Measurements from ENCODE around the gene RNH1.

RNH1 gene

DNA sequence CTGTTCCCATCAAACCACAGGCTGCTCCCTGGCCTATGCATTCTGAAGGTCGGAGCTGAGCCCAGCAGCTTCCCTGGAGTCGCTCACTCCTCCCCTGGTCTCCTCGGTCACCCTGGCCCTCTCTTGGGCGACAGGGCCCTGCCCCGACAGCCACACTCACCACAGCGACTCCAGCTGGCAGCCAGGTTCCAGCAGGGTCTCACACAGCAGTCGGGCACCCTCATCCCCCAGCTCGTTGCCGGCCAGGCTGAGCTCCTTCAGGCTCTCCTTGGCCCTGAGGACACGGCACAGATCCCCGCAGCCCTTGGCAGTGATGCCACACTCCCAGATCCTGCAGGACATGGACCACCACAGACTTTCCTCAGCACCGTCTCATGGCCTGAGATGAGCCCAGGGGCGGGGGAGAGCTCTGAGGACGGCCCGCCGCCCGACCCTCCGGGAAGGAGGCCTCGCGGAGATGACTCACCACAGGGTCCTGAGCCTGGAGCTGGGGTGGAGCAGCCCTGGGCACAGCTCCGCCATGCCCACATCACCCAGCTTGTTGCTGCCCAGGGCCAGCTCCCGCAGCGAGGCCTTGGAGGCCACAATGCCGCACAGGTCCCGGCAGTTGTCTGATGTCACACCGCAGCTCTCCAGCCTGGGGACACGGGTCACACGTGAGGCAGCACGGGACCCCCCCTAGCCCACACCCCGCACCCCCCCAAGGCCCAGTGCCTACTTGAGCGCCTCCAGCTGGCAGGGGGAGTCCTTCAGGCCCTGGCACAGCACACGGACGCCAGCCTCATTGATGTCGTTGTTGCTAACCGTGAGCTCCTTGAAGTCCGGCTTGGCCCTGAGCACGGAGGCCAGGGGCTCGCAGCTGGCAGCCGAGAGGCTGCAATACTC lies 8.5 kb downstream of the RNH1 start:
- H3K27ac Mint-ChIP-seq: no peak overlapping the region
- H3K9me3 Mint-ChIP-seq: no peaks in the 10 kb centered on the region
- H3K36me3 Mint-ChIP-seq: peaks cover 11% of the 10 kb centered on the region

DNA sequence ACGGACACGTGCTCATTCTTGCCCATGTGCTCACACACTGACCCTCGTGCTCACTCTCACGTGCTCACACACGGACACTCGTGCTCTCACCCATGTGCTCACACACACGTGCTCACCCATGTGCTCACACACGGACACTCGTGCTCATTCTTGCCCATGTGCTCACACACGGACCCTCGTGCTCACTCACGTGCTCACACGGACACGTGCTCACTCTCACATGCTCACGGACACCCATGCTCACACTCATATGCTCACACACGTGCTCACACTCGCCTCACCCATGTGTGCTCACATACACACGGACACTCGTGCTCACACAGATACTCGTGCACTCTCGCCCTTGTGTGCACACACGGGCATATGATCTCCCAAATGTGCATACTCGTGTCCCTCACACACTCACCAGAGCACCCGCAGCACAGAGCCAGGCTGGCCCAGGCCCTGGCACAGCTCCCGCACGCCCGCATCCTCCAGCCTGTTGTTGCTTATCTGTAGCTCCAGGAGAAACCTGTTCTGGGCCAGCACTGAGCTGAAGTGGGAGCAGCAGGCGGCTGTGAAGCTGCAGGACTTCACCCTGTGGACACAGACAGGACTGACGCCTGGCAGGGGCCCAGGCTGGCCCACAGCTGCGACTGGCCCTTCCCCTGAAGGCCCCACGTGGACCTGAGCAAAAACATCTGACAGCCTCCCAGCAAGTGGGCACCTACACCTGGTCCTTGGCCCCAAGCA lies 9.3 kb downstream of the RNH1 start:
- no peak overlapping the region for H3K4me3 Mint-ChIP-seq
- peaks cover 11% of the 10 kb centered on the region for H3K36me3 Mint-ChIP-seq
- H3K4me1 Mint-ChIP-seq: no peaks in the 10 kb centered on the region
- H3K9me3 Mint-ChIP-seq: no peaks in the 10 kb centered on the region
- H3K27ac Mint-ChIP-seq: peak overlapping the region; percentile 30
- no peaks in the 10 kb centered on the region for H3K27me3 Mint-ChIP-seq

More for the DNA sequence above, 8.5 kb downstream of the RNH1 start:
- H3K4me1 Mint-ChIP-seq: no peaks in the 10 kb centered on the region
- no peak overlapping the region for H3K4me3 Mint-ChIP-seq
- H3K27me3 Mint-ChIP-seq: no peaks in the 10 kb centered on the region

DNA sequence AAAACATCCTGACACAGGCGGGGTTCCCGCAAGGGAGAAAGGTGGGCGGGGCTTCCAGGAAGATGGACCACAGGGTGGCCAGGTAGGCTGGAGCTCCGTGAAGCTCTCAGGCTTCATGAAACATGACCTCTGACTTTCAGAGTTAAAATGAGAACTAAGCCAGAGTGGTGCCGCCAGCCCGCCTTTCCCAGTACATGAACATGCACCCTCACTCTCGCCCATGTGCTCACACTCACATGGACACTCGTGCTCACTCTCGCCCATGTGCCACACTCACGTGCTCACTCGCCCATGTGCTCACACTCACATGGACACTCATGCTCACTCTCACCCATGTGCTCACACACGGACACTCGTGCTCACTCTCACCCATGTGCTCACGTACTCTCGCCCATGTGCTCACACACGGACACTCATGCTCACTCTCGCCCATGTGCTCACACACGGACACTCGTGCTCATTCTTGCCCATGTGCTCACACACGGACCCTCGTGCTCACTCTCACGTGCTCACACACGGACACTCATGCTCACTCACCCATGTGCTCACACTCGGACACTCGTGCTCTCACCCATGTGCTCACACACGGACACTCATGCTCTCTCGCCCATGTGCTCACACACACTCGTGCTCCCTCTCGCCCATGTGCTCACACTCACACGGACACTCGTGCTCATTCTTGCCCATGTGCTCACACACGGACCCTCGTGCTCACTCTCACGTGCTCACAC lies 10.0 kb downstream of the RNH1 start:
- no peak overlapping the region for H3K4me3 Mint-ChIP-seq
- H3K27ac Mint-ChIP-seq: peak overlapping the region; percentile 31
- no peaks in the 10 kb centered on the region for H3K27me3 Mint-ChIP-seq
- no peaks in the 10 kb centered on the region for H3K9me3 Mint-ChIP-seq
- no peaks in the 10 kb centered on the region for H3K4me1 Mint-ChIP-seq
- H3K36me3 Mint-ChIP-seq: peaks cover 11% of the 10 kb centered on the region

DNA sequence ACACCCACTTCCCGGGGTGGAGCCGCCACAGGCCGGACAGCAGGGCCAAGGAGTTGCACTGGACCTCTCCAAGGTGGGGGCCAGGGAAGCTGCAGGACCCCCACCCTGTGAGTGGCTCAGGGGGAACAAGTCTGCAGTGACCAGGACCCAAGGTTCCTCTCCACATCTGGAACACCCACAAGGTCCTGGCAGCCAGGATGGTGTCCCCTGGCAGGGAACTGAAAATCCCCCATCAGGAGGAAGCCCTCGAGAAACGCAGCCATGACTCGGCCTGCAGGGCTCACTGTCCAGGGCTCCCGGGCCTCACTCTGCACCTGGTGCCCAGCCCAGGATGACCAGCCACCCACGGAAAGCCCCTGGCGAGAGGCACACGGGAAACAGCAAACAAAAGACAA lies 11.5 kb downstream of the RNH1 start:
- Mint-ChIP-seq H3K36me3 (peaks cover 11% of the 10 kb centered on the region), H3K4me1 (no peaks in the 10 kb centered on the region), H3K9me3 (no peaks in the 10 kb centered on the region), H3K4me3 (no peak overlapping the region), H3K27ac (no peak overlapping the region), H3K27me3 (no peaks in the 10 kb centered on the region)

DNA sequence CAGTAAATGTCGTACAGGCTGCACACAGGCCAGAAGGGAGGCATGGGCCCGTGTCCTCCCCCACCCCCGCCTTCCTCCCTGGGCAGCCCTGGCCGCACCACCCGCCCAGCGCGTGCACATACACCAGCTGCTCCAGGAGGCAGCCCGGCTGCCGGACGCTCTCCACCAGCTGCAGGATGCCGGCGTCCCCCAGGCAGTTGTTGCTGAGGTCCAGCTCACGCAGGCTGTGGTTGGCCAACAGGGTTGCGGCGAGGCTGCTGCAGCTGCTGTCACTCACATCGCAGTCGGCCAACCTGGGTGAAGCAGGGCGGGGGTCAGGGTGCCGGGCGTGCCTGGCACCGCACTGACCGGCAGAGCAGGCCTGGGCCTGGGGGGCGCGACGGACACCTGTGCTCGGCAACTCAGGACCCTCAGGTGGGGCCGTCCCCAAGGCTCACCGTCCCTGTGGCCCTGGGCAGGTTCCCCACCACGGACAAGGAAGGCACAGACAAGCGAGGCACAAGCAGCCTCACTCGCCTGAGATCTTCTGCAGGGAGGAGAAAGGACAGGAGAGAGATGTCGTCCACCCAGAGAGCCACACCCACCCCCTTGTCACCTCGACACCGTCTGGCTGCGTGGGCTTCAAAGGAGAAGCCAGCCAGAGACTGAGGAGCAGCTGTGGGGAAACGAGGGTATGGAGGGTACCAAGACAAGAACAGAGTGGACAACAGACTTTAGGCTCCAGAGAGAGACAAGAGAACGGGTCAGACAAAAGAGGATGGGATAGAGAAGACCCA lies 12.1 kb downstream of the RNH1 start:
- no peak overlapping the region for H3K4me3 Mint-ChIP-seq
- no peaks in the 10 kb centered on the region for H3K4me1 Mint-ChIP-seq
- H3K27ac Mint-ChIP-seq: no peak overlapping the region
- no peaks in the 10 kb centered on the region for H3K27me3 Mint-ChIP-seq
- peaks cover 11% of the 10 kb centered on the region for H3K36me3 Mint-ChIP-seq
- no peaks in the 10 kb centered on the region for H3K9me3 Mint-ChIP-seq

DNA sequence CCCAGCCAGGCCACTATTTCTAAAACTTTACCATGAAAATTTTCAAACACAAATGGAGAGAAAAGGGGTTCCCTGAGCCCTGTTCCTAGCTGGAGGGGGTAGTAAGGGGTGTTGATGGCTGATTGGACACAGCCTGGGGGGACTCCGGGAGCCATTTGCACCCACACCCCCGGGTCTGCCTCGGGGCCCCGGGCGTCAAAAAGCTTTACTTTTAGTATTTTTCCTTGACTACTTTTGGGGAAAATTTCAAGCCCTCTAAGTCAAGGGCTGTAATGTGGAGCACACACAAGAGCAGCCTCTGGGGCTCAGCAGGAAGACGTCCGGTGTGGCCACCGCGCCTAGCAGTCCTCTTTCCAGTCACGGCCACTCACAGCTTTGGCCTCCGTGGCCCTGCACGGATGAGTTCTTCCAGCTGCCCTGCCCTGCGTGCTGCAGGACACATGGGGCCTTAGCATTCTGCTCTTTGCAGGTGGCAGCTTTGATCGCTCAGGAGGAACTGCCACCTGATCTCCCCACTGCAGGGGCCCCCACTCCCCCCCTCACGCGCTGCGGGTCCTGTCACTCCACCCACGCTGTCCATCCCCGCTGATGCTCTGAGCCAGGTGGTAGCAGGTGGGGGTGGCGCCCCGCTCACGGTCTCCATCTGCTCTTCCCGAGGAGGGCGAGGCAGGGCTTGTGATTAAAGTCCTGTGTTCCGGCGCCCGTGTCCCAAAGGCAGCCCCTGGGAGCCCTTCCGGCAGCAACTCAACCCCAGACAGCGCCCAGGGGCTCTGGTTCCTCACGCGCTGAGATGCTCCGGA lies 14.4 kb downstream of the RNH1 start:
- Mint-ChIP-seq H3K4me1 (no peaks in the 10 kb centered on the region), H3K9me3 (no peaks in the 10 kb centered on the region), H3K27ac (no peak overlapping the region), H3K27me3 (no peaks in the 10 kb centered on the region), H3K36me3 (peaks cover 9% of the 10 kb centered on the region), H3K4me3 (no peak overlapping the region)

DNA sequence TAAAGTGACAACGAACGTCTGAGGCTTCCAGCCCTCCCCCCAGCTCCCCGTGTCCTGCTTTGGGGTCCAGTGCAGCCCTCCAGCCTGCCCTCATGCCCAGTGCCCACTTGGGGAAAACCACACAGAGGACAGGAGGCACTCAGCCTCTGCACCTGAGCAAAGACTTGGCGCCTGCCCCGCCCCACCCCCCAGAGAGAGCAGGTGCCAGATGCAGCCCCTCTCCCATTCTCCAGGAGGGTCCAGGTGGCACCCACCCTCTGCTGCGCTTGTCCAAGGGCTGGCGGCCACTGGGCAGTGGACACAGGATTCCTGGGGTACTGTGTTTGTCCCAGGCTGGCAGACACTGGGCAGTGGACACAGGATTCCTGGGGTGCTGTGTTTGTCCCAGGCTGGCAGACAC lies 15.7 kb downstream of the RNH1 start:
- H3K4me3 Mint-ChIP-seq: no peak overlapping the region
- no peak overlapping the region for H3K27ac Mint-ChIP-seq
- peaks cover 2% of the 10 kb centered on the region for H3K36me3 Mint-ChIP-seq
- H3K27me3 Mint-ChIP-seq: no peaks in the 10 kb centered on the region
- no peaks in the 10 kb centered on the region for H3K9me3 Mint-ChIP-seq
- H3K4me1 Mint-ChIP-seq: no peaks in the 10 kb centered on the region

DNA sequence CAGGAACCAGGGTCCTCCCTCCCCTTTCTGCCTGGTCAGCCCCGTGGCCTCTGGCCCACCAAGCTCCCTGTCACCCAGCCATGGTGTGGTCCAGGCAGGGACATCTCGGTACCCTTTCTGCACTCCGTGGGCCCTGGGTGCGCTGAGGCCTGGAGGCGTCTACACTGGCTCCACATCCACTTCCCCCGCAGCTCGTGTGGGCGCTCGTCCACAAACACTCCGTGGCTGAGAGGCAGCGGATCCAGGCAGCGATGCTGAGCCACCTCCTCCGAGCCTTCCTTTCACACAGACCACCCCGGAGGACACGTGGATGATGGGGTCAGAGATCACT lies 16.1 kb downstream of the RNH1 start:
- H3K4me3 Mint-ChIP-seq: no peak overlapping the region
- no peaks in the 10 kb centered on the region for H3K4me1 Mint-ChIP-seq
- no peak overlapping the region for H3K27ac Mint-ChIP-seq
- peaks cover 1% of the 10 kb centered on the region for H3K36me3 Mint-ChIP-seq
- no peaks in the 10 kb centered on the region for H3K9me3 Mint-ChIP-seq
- H3K27me3 Mint-ChIP-seq: no peaks in the 10 kb centered on the region

DNA sequence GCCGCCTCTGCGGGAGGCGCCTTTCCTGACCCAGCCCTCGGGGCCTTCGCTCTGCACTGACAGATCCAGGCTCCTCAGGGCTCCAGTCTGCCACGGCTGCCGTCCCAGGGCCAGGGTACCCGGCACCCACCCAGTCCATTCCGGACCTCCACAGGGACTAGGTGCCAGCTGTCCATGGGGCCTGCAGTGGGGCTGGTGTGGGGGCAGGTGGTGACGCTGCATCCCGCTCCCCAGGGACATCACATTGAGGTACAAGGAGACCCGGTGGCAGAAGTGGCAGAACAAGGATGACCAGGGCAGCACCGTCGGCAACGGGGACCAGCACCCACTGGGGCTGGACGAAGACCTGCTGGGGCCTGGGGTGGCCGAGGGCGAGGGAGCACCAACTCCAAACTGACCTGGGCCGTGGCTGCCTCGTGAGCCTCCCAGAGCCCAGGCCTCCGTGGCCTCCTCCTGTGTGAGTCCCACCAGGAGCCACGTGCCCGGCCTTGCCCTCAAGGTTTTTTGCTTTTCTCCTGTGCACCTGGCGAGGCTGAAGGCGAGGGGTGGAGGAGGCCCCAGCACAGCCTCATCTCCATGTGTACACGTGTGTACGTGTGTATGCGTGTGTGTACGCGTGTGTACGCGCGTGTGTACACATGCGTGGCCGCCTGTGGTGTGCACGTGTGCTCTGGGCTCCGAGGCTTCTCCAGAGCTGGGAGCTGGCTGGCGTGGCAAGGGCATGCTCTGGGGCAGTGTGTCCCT lies 16.7 kb downstream of the RNH1 start:
- no peaks in the 10 kb centered on the region for H3K36me3 Mint-ChIP-seq
- no peak overlapping the region for H3K4me3 Mint-ChIP-seq
- H3K4me1 Mint-ChIP-seq: no peaks in the 10 kb centered on the region
- H3K9me3 Mint-ChIP-seq: no peaks in the 10 kb centered on the region
- H3K27me3 Mint-ChIP-seq: no peaks in the 10 kb centered on the region
- no peak overlapping the region for H3K27ac Mint-ChIP-seq

DNA sequence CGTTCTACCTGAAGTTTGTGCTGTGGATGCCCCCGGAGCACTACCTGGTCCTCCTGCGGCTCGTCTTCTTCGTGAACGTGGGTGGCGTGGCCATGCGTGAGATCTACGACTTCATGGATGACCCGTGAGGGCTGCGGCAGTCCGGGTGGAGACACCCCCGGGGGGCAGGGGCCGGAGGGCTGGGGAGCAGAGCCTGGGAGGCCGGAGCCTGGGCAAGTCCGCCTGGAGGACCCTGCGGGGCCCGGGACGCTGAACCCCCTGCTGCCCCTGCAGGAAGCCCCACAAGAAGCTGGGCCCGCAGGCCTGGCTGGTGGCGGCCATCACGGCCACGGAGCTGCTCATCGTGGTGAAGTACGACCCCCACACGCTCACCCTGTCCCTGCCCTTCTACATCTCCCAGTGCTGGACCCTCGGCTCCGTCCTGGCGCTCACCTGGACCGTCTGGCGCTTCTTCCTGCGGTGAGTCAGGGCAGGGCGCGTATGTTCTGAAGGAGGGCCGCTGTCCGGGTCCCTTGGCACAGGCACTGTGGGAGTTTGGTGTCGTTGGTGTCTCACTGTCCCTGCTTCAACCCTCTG lies 17.3 kb downstream of the RNH1 start:
- H3K4me3 Mint-ChIP-seq: no peak overlapping the region
- H3K4me1 Mint-ChIP-seq: no peaks in the 10 kb centered on the region
- H3K27me3 Mint-ChIP-seq: no peaks in the 10 kb centered on the region
- no peak overlapping the region for H3K27ac Mint-ChIP-seq
- H3K36me3 Mint-ChIP-seq: no peaks in the 10 kb centered on the region
- H3K9me3 Mint-ChIP-seq: no peaks in the 10 kb centered on the region

DNA sequence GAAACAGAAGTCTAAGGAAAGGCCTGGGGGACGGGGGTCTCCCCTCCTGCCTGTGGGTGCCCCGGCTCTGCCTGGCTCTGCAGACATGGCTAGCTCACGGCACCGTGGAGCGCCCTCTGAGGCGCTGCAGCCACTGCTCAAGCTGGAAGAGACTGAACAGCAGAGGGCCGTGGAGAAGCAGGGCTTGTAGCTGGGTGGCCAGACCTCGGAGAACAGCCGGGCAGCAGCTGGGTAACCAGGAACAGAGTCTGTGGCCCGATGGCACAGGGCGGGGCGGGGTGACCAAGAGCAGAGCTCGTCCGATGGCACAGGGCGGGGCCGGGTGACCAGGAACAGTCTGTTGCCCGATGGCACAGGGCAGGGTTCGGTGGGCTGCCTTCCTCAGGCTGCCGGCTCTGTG lies 18.1 kb downstream of the RNH1 start:
- H3K27ac Mint-ChIP-seq: no peak overlapping the region
- H3K36me3 Mint-ChIP-seq: no peaks in the 10 kb centered on the region
- H3K27me3 Mint-ChIP-seq: no peaks in the 10 kb centered on the region
- no peaks in the 10 kb centered on the region for H3K4me1 Mint-ChIP-seq
- no peak overlapping the region for H3K4me3 Mint-ChIP-seq
- H3K9me3 Mint-ChIP-seq: no peaks in the 10 kb centered on the region

DNA sequence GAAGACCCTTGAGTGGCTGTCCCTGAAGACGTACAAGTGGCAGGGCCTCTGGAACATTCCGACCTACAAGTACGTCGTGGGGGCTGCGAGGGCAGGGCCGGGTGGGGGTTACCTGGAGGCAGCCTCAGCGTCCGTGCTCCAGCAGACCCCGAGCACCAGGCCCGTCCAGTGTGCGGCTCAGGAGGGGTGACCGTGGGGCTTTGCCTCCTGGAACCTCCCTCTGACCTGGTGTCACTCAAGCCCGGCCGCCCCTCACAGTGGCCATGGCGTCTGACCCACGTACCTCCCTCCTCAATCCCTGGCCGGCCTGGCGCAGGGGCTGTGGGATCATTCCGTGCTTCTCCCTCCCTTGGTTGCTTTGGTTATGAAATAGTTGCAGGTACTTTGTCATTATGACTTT lies 18.5 kb downstream of the RNH1 start:
- Mint-ChIP-seq H3K4me1 (no peaks in the 10 kb centered on the region), H3K27ac (no peak overlapping the region), H3K4me3 (no peak overlapping the region), H3K36me3 (no peaks in the 10 kb centered on the region), H3K9me3 (no peaks in the 10 kb centered on the region), H3K27me3 (no peaks in the 10 kb centered on the region)

DNA sequence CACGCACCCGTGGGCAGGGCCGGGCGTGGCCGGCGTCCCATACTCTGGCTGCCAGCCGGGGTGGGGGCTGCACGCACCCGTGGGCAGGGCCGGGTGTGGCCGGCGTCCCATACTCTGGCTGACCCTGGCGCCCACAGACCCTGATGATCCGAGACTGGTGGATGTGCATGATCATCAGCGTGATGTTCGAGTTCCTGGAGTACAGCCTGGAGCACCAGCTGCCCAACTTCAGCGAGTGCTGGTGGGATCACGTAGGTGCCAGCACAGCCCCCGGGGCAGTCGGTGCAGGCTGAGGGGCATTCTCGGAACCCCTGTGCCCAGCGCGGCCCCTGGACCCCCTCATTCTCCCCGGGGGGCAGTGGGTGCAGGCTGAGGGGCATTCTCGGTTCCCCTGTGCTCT lies 19.0 kb downstream of the RNH1 start:
- no peaks in the 10 kb centered on the region for H3K36me3 Mint-ChIP-seq
- no peaks in the 10 kb centered on the region for H3K9me3 Mint-ChIP-seq
- no peaks in the 10 kb centered on the region for H3K27me3 Mint-ChIP-seq
- H3K4me3 Mint-ChIP-seq: no peak overlapping the region
- H3K4me1 Mint-ChIP-seq: no peaks in the 10 kb centered on the region
- no peak overlapping the region for H3K27ac Mint-ChIP-seq

DNA sequence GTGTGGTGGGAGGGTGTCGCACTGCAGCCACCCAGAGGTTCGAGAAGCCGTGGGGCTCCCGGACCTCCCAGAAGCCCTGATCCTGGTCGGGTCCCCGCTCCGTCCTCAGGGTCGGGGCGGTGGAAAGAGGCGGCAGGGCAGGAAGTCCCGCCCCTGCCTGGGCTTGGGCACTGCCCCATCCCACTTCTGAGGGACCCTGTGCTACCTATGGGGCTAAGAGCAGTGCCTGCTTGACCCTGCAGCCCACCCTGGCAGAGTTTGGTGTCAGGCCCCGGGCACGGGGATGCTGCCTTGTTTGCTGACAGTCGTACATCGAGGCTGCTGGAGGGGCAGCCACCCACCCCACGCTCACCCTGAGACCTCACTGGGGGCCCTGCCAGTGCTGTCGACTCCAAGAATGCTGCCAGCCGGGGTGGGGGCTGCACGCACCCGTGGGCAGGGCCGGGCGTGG lies 19.4 kb downstream of the RNH1 start:
- Mint-ChIP-seq H3K27ac (no peak overlapping the region), H3K36me3 (no peaks in the 10 kb centered on the region), H3K4me3 (no peak overlapping the region), H3K4me1 (no peaks in the 10 kb centered on the region), H3K9me3 (no peaks in the 10 kb centered on the region), H3K27me3 (no peaks in the 10 kb centered on the region)

All from activated naive CD4-positive, alpha-beta T cell treated with anti-CD3 and anti-CD28 coated beads, Interleukin-2, amount 50 U/mL, for 24 hours (primary cell).